ENCODE results near the gene KCND2.
"Not testable (repeated sequence)": the region's sequence is repeated elsewhere in the genome, so short reads cannot be mapped to it uniquely, and the experiment has no call there.

KCND2 gene

GRCh38 chr7:120567204-120567603 is 294.2 kb downstream of the KCND2 start:
- Histone ChIP-seq H3K4me1 (ENCODE audit: insufficient read depth, low read length, severe bottlenecking) (no peaks in the 10 kb centered on the region), H3K4me3 (ENCODE audit: low read depth, low read length, poor library complexity, severe bottlenecking) (no peak overlapping the region), H3K79me2 (ENCODE audit: insufficient read depth, low read length) (no peaks in the 10 kb centered on the region), H3K4me2 (ENCODE audit: low read length) (no peak overlapping the region), H4K20me1 (ENCODE audit: insufficient read depth, low read length) (peaks cover 3% of the 10 kb centered on the region; the same call in 1 of the 2 replicates), H3K9me2 (ENCODE audit: low read depth, low read length) (no peaks in the 10 kb centered on the region), H3K36me3 (ENCODE audit: insufficient read depth, low read length) (no peaks in the 10 kb centered on the region), H2AFZ (ENCODE audit: low read length) (no peak overlapping the region), H3K9me3 (ENCODE audit: low read length) (no peaks in the 10 kb centered on the region), H3K27ac (ENCODE audit: low read depth, low read length, poor library complexity, severe bottlenecking) (no peak overlapping the region), H3K9ac (ENCODE audit: low read length) (no peak overlapping the region), H3F3A (ENCODE audit: insufficient read depth, low read length) (no peaks in the 10 kb centered on the region), H3K27me3 (ENCODE audit: insufficient read depth, low read length) (no peaks in the 10 kb centered on the region)
- TF ChIP-seq EZH2 (IDR thresholded peaks at IDR 0.05; ENCODE audit: borderline replicate concordance, low read length) = no peak
- TF ChIP-seq, protein P1, sequence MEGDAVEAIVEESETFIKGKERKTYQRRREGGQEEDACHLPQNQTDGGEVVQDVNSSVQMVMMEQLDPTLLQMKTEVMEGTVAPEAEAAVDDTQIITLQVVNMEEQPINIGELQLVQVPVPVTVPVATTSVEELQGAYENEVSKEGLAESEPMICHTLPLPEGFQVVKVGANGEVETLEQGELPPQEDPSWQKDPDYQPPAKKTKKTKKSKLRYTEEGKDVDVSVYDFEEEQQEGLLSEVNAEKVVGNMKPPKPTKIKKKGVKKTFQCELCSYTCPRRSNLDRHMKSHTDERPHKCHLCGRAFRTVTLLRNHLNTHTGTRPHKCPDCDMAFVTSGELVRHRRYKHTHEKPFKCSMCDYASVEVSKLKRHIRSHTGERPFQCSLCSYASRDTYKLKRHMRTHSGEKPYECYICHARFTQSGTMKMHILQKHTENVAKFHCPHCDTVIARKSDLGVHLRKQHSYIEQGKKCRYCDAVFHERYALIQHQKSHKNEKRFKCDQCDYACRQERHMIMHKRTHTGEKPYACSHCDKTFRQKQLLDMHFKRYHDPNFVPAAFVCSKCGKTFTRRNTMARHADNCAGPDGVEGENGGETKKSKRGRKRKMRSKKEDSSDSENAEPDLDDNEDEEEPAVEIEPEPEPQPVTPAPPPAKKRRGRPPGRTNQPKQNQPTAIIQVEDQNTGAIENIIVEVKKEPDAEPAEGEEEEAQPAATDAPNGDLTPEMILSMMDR (IDR thresholded peaks at IDR 0.05; ENCODE audit: low read length) = no peak

GRCh38 chr7:120578657-120579056 is 305.7 kb downstream of the KCND2 start:
- H3K9ac ChIP-seq (ENCODE audit: low read length); H3K79me2 ChIP-seq (ENCODE audit: insufficient read depth, low read length); H3K9me3 ChIP-seq (ENCODE audit: low read length); H3K27me3 ChIP-seq (ENCODE audit: insufficient read depth, low read length); H2AFZ ChIP-seq (ENCODE audit: low read length); H3K36me3 ChIP-seq (ENCODE audit: insufficient read depth, low read length); H3K9me2 ChIP-seq (ENCODE audit: low read depth, low read length); H3K27ac ChIP-seq (ENCODE audit: low read depth, low read length, poor library complexity, severe bottlenecking); H3K4me1 ChIP-seq (ENCODE audit: insufficient read depth, low read length, severe bottlenecking); H3F3A ChIP-seq (ENCODE audit: insufficient read depth, low read length); H4K20me1 ChIP-seq (ENCODE audit: insufficient read depth, low read length); H3K4me3 ChIP-seq (ENCODE audit: low read depth, low read length, poor library complexity, severe bottlenecking); H3K4me2 ChIP-seq (ENCODE audit: low read length): not testable (repeated sequence)

GRCh38 chr7:120582916-120583315 is 309.9 kb downstream of the KCND2 start:
- no peak for TF ChIP-seq EZH2 (IDR thresholded peaks at IDR 0.05; ENCODE audit: borderline replicate concordance, low read length)
- TF ChIP-seq, protein P1 (IDR thresholded peaks at IDR 0.05; ENCODE audit: low read length) = no peak
- H3K9me3 ChIP-seq (ENCODE audit: low read length) = no peaks in the 10 kb centered on the region
- H3K4me2 ChIP-seq (ENCODE audit: low read length) = no peak overlapping the region
- no peak overlapping the region for H2AFZ ChIP-seq (ENCODE audit: low read length)
- H3K27me3 ChIP-seq (ENCODE audit: insufficient read depth, low read length) = no peaks in the 10 kb centered on the region
- no peaks in the 10 kb centered on the region for H4K20me1 ChIP-seq (ENCODE audit: insufficient read depth, low read length)
- no peaks in the 10 kb centered on the region for H3K36me3 ChIP-seq (ENCODE audit: insufficient read depth, low read length)
- no peaks in the 10 kb centered on the region for H3K9me2 ChIP-seq (ENCODE audit: low read depth, low read length)
- H3K79me2 ChIP-seq (ENCODE audit: insufficient read depth, low read length) = no peaks in the 10 kb centered on the region
- H3K4me1 ChIP-seq (ENCODE audit: insufficient read depth, low read length, severe bottlenecking) = no peaks in the 10 kb centered on the region
- H3K27ac ChIP-seq (ENCODE audit: low read depth, low read length, poor library complexity, severe bottlenecking) = no peak overlapping the region
- no peaks in the 10 kb centered on the region for H3F3A ChIP-seq (ENCODE audit: insufficient read depth, low read length)
- no peak overlapping the region for H3K9ac ChIP-seq (ENCODE audit: low read length)
- no peak overlapping the region for H3K4me3 ChIP-seq (ENCODE audit: low read depth, low read length, poor library complexity, severe bottlenecking)

GRCh38 chr7:120583899-120584586 is 311.1 kb downstream of the KCND2 start:
- no peaks in the 10 kb centered on the region for H3K36me3 ChIP-seq (ENCODE audit: insufficient read depth, low read length)
- no peak overlapping the region for H3K4me3 ChIP-seq (ENCODE audit: low read depth, low read length, poor library complexity, severe bottlenecking)
- H3K27me3 ChIP-seq (ENCODE audit: insufficient read depth, low read length) = no peaks in the 10 kb centered on the region
- no peaks in the 10 kb centered on the region for H3K9me2 ChIP-seq (ENCODE audit: low read depth, low read length)
- no peaks in the 10 kb centered on the region for H3K9me3 ChIP-seq (ENCODE audit: low read length)
- H2AFZ ChIP-seq (ENCODE audit: low read length) = no peak overlapping the region
- H3K79me2 ChIP-seq (ENCODE audit: insufficient read depth, low read length) = no peaks in the 10 kb centered on the region
- H4K20me1 ChIP-seq (ENCODE audit: insufficient read depth, low read length) = no peaks in the 10 kb centered on the region
- no peak overlapping the region for H3K4me2 ChIP-seq (ENCODE audit: low read length)
- H3K4me1 ChIP-seq (ENCODE audit: insufficient read depth, low read length, severe bottlenecking) = no peaks in the 10 kb centered on the region
- TF ChIP-seq EZH2 (IDR thresholded peaks at IDR 0.05; ENCODE audit: borderline replicate concordance, low read length) = no peak
- TF ChIP-seq, protein P1 (IDR thresholded peaks at IDR 0.05; ENCODE audit: low read length) = no peak
- H3F3A ChIP-seq (ENCODE audit: insufficient read depth, low read length) = no peaks in the 10 kb centered on the region
- H3K9ac ChIP-seq (ENCODE audit: low read length) = no peak overlapping the region
- H3K27ac ChIP-seq (ENCODE audit: low read depth, low read length, poor library complexity, severe bottlenecking) = no peak overlapping the region
